OCI-LY1 (cell line): ENCODE data around the gene AFAP1.

Source experiments
- H2AFZ ChIP-seq: fragments of 200-600 bp; sonication (generic), shearing (Covaris generic); 2 replicates; pipeline ENCODE4 v1.6.0; 2014; ENCODE audit warnings: antibody characterized with exemption, mild to moderate bottlenecking, low read length
- H3F3A ChIP-seq: fragments of 200-600 bp; sonication (generic), shearing (Covaris generic); 2 replicates; pipeline ENCODE4 v1.6.0; 2014; ENCODE audit warnings: mild to moderate bottlenecking, antibody characterized with exemption, low read length, moderate library complexity; ENCODE audit not compliant: insufficient read depth
- H3K27ac ChIP-seq: fragments of 200-600 bp; sonication (generic); 2 replicates; pipeline ENCODE4 v1.5.1; 2014; ENCODE audit warnings: low read length, mixed run types, mild to moderate bottlenecking, low read depth; ENCODE audit not compliant: poor library complexity, severe bottlenecking
- H3K27me3 ChIP-seq: fragments of 200-600 bp; sonication (generic); 2 replicates; pipeline ENCODE4 v1.6.0; 2014; ENCODE audit warnings: antibody characterized with exemption, mild to moderate bottlenecking, low read length, moderate library complexity; ENCODE audit not compliant: insufficient read depth
- H3K36me3 ChIP-seq: fragments of 200-600 bp; sonication (generic); 2 replicates; pipeline ENCODE4 v1.6.1; 2014; ENCODE audit warnings: mild to moderate bottlenecking, antibody characterized with exemption, low read length, moderate library complexity, mixed read lengths; ENCODE audit not compliant: insufficient read depth
- H3K4me1 ChIP-seq: fragments of 200-600 bp; sonication (generic); 2 replicates; pipeline ENCODE4 v1.5.1; 2014; ENCODE audit warnings: mild to moderate bottlenecking, low read length, moderate library complexity; ENCODE audit not compliant: insufficient read depth, severe bottlenecking
- H3K4me2 ChIP-seq: fragments of 200-600 bp; sonication (generic), shearing (Covaris generic); 2 replicates; pipeline ENCODE4 v1.6.1; 2014; ENCODE audit warnings: low read length
- H3K4me3 ChIP-seq: fragments of 200-600 bp; sonication (generic); 2 replicates; pipeline ENCODE4 v1.5.1; 2014; ENCODE audit warnings: low read length, low read depth, mild to moderate bottlenecking, mixed read lengths; ENCODE audit not compliant: poor library complexity, severe bottlenecking
- H3K79me2 ChIP-seq: fragments of 200-600 bp; shearing (Covaris generic); 2 replicates; pipeline ENCODE4 v1.6.1; 2016; ENCODE audit warnings: mixed run types, low read length, mixed read lengths; ENCODE audit not compliant: insufficient read depth
- H3K9ac ChIP-seq: fragments of 200-600 bp; sonication (generic), shearing (Covaris generic); 2 replicates; pipeline ENCODE4 v1.6.1; 2014; ENCODE audit warnings: mild to moderate bottlenecking, low read length, mixed read lengths
- H3K9me2 ChIP-seq: fragments of 200-600 bp; sonication (generic), shearing (Covaris generic); 2 replicates; pipeline ENCODE4 v1.6.1; 2014; ENCODE audit warnings: low read depth, mild to moderate bottlenecking, low read length, mixed read lengths
- H3K9me3 ChIP-seq: fragments of 200-600 bp; shearing (Covaris generic); 2 replicates; pipeline ENCODE4 v1.6.1; 2014; ENCODE audit warnings: low read length, mixed read lengths
- H4K20me1 ChIP-seq: fragments of 200-600 bp; sonication (generic), shearing (Covaris generic); 2 replicates; pipeline ENCODE4 v1.6.0; 2016; ENCODE audit warnings: mild to moderate bottlenecking, low read length; ENCODE audit not compliant: insufficient read depth
- CTCF ChIP-seq: fragments of 200-600 bp; sonication (generic), shearing (Covaris generic); IDR thresholded peaks from 2 replicates; pipeline ENCODE4 v1.5.1; 2017; ENCODE audit warnings: mild to moderate bottlenecking, antibody characterized with exemption, low read length, moderate library complexity, mixed read lengths
- EZH2 ChIP-seq: fragments of 200-600 bp; sonication (generic), shearing (Covaris generic); IDR thresholded peaks from 2 replicates; pipeline ENCODE4 v1.8.0; 2017; ENCODE audit warnings: borderline replicate concordance, mixed run types, mild to moderate bottlenecking, antibody characterized with exemption, low read length, moderate library complexity, mixed read lengths

The AFAP1 gene

GRCh38 chr4:7774301-7775294 is 165.1 kb downstream of the AFAP1 start:
- H3K9ac ChIP-seq = no peak overlapping the region
- no peak for TF ChIP-seq CTCF
- TF ChIP-seq EZH2 = no peak
- no peaks in the 10 kb centered on the region for H3F3A ChIP-seq
- H3K9me3 ChIP-seq = no peaks in the 10 kb centered on the region
- no peak overlapping the region for H3K4me2 ChIP-seq
- peaks cover 30% of the 10 kb centered on the region for H3K4me1 ChIP-seq
- H3K27ac ChIP-seq = no peak overlapping the region
- H3K9me2 ChIP-seq = no peaks in the 10 kb centered on the region
- no peaks in the 10 kb centered on the region for H4K20me1 ChIP-seq
- H3K27me3 ChIP-seq = no peaks in the 10 kb centered on the region
- no peak overlapping the region for H3K4me3 ChIP-seq
- H3K79me2 ChIP-seq = no peaks in the 10 kb centered on the region
- no peaks in the 10 kb centered on the region for H3K36me3 ChIP-seq
- no peak overlapping the region for H2AFZ ChIP-seq

- no peaks in the 10 kb centered on the region for H4K20me1 ChIP-seq
- no peaks in the 10 kb centered on the region for H3K9me2 ChIP-seq
- H3K27me3 ChIP-seq = no peaks in the 10 kb centered on the region
- no peaks in the 10 kb centered on the region for H3K79me2 ChIP-seq
- no peaks in the 10 kb centered on the region for H3K9me3 ChIP-seq
- H3K27ac ChIP-seq = no peak overlapping the region
- H3K9ac ChIP-seq = no peak overlapping the region
- no peak overlapping the region for H3K4me3 ChIP-seq
- TF ChIP-seq EZH2 (no peak), CTCF (no peak)
- H3K36me3 ChIP-seq = no peaks in the 10 kb centered on the region
- no peaks in the 10 kb centered on the region for H3F3A ChIP-seq
- no peak overlapping the region for H3K4me2 ChIP-seq
- peaks cover 20% of the 10 kb centered on the region for H3K4me1 ChIP-seq
- H2AFZ ChIP-seq = no peak overlapping the region
Measured at GRCh38 chr4:7773401-7774180, 166.1 kb downstream of the AFAP1 start.

GRCh38 chr4:7772711-7773385 is 166.8 kb downstream of the AFAP1 start:
- Histone ChIP-seq H3K9me3 (no peaks in the 10 kb centered on the region), H3K27me3 (no peaks in the 10 kb centered on the region), H3K27ac (peak overlapping the region; percentile 76), H3K4me1 (peaks cover 19% of the 10 kb centered on the region), H4K20me1 (no peaks in the 10 kb centered on the region), H3K9me2 (no peaks in the 10 kb centered on the region), H3F3A (no peaks in the 10 kb centered on the region), H2AFZ (no peak overlapping the region), H3K4me3 (no peak overlapping the region), H3K9ac (no peak overlapping the region), H3K36me3 (no peaks in the 10 kb centered on the region), H3K4me2 (no peak overlapping the region), H3K79me2 (no peaks in the 10 kb centered on the region)
- TF ChIP-seq EZH2 = no peak
- TF ChIP-seq CTCF = no peak
